Measurements from ENCODE around the gene FOXF2.

The FOXF2 gene

GRCh38 chr6:1378065-1379016 lies 11.0 kb upstream of the FOXF2 start:
- no peak for DNase-seq (ENCODE audit: low read depth in 1 of 2, low spot score in 1 of 2)

- DNase-seq (ENCODE audit: low read depth in 1 of 2, low spot score in 1 of 2) = no peak
These were observed 10.2 kb upstream of the FOXF2 start for GRCh38 chr6:1379017-1379787.

- DNase-seq (ENCODE audit: low read depth in 1 of 2, low spot score in 1 of 2) = no peak
These were observed 9.6 kb upstream of the FOXF2 start for GRCh38 chr6:1379788-1380147.

DNA sequence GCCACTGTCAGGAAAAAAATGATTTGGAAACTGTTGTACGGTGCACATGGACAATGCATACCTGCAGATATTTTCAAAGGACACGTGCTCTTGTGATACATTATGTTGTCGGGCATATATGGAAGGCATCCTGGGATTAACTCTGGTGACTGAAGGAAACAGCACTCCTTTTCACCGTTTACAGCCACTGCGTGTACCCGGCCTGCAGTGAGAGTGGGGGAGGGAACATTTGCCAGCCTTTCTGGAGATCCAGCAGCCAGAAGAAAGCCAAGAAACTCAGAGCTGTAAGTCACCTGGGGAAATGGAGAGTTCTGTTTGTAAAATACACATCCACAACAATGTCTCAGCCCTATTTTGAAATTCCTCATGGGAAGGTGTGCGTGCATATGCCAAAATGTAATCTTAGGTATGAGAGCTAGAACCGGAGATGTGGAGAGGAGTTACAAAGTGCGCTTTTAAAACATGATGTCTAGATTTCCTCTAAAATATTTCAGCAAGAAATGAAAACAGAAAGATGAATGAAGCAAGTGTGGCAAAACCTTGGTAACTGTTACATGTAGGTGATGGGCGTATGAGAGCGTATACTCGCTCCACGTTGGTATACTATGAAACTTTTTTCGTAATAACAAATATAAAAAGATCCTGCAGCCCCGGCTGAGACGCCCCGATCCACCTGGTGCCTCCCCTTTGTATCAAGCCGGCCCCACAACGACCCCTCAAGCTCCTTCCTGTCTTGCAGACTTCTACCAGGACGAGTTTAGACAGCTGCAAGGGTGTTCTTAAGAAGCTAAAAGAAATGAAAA lies 8.6 kb upstream of the FOXF2 start:
- DNase-seq (ENCODE audit: low read depth in 1 of 2, low spot score in 1 of 2) = no peak

- peak in 1 of 2 donors; percentile 42 for DNase-seq (ENCODE audit: low read depth in 1 of 2, low spot score in 1 of 2)
These were observed 7.7 kb upstream of the FOXF2 start for GRCh38 chr6:1381481-1382330.

DNA sequence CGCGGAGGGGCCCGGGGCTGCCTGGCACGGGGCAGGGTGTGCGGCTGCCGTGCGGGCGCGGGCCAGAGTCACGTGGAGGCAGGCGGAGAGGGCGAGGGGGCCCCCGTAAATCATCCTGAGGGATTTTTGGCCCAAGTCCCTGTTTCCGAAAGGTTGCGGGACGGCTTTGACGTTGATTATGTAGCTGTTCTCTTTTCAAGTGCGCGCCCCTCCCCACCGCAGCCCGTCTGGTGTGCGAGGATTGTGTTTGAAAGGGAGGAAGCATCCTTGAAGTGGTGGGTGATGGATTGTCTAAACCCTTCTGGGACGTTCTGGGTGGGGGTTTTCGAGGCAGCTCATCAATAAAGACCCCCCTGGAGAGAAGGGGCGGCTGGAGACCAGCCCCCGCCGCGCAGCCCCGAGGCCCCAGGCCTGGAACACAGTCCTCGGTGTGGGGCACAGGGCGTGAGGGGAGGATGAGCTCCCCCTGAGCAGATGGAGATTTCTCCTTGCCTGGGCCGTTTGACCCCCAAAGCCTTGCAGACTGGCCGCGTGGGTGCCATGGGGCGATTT lies 7.0 kb upstream of the FOXF2 start:
- no peak for DNase-seq (ENCODE audit: low read depth in 1 of 2, low spot score in 1 of 2)

DNA sequence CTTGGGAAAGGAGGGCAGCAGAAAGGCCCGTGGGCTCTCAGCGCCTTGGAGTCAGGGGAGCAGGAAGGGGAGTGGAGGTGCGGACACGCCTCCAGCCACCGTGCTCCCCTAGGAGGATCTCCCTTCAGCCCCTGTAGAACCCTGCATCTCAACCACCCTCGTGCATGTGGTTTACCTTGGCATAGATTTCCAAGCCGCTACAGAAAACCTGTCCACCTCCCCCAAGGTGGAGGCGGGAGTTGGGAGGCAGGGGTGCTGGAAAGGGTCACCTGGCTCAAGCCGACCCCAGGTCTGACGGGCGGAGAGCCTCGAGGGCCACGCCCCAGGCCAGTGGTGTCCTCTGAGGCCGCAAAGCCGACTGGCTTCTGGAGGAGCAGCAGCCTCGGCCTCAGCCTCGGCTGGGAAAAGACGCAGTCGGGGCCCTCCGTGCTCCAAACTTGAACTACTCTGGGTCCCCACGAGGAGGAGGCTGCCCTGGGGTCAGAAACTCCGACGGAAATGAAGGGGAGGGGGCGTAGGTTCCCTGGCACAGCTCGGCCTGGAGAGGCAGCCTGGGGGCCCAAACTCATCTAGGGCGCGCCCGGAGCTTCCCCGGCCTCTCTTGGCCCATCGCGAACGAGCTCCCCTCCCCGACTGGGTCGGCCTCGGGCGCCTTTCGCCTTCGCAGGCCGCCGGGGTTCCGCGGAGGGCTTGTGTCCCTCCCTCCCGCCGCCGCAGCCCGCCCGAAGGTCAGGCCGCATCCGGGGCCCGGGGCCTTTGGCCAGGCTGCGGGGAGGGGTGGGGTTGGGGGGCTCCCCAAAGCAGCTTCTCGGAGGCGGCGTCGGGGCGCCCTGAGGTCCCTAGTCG lies 6.3 kb upstream of the FOXF2 start:
- DNase-seq (ENCODE audit: low read depth in 1 of 2, low spot score in 1 of 2) = no peak

DNA sequence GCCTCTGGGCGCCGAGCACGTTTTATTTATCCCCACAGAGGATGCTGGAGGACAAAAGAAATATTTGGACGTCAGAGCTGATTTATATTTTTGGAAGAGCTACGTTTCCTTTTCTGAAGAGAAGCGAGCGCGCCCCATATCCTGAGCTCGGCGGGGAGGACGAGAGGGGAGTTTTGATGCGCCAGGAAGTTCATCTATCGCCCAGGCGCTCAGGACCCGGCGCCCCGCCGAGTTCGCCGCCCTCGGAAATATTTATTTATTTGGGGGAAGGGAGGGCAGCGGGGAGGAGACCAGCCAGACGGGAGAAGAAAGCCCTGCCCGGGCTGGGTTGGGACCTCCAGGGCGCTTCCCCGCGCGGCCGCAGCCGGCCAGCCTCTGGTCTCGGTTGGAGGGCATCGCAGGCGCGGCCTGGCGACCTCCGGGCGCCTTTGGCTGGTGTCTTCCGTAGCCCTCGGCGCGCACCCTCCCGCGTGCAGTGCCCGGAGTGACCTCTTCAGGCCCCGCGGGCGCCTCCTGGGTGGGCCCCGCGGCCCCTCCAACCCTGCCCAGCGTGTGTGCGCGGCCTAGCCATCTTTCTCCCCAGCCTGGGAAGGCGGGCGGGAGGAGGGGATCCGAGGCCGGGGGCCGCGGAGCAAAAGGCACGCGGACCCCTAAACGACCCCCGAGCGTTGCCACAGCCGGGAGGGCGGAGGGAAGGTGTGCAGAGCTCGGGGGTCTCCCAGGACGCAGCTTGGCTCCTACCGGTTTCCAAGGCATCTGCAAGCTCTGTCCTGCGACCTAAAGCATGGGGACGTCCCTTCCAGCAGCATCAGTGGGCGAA lies 5.4 kb upstream of the FOXF2 start:
- DNase-seq (ENCODE audit: low read depth in 1 of 2, low spot score in 1 of 2) = no peak

DNA sequence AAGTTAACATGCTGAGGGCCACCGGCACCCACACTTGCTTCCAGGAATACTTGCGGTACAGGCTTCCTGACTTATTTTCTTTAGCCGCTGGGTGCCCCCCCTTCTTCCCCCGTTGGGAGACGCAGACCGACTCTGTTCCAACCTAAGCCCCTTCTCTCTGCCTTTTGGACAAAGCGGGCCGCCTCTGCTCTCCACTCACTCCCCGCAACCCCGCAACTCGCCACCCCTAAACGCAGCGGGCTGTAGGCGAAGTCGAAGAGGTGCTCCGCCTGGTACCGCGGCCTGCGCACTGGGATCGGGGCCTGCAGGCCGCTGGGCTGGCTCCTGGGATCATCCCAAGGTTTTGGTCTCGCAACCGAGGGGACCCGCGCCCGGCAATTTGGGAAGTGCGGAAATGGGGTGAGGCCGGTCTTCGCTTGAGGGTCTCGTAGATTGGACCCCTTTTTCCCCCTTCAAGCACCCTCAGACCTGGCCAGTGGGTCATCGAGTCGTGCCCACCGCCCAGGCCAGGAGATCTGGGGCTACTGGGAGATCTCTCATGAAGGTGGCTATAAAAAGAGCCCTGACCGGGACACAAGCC lies 4.7 kb upstream of the FOXF2 start:
- no peak for DNase-seq (ENCODE audit: low read depth in 1 of 2, low spot score in 1 of 2)

GRCh38 chr6:1385129-1386037 lies 4.0 kb upstream of the FOXF2 start:
- no peak for DNase-seq (ENCODE audit: low read depth in 1 of 2, low spot score in 1 of 2)

DNA sequence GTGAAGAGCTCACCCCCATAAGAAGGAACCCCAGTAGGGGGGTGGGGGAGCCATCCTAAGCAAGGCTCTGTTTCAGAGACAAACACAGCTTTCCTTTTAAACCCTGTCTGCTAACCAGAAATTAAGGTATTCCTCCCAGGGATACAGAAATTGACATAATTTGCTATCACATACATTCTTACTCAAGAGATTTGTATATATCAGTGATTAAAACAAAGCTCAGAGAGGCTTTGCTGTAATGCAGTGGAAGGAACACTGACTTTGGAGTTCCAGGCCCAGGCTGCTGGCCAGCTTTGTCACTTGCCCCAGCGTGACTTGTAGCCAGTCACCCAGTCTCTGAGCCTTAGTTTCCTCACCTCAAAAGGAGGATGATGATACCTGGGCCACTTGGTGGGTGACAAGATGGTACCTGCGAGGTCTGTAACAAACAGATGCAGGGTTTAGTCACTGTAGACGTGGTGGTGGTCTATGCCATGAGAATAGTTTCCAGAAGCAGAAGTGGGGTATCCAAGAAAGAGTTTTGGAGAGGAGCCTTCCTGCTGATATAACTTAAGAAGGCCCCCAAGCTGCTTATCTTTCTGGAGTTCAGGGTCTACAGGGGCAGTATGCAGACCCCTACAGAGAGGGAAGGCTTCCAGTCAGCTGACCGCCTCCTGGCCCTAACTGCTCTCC lies 3.2 kb upstream of the FOXF2 start:
- DNase-seq (ENCODE audit: low read depth in 1 of 2, low spot score in 1 of 2) = no peak

DNA sequence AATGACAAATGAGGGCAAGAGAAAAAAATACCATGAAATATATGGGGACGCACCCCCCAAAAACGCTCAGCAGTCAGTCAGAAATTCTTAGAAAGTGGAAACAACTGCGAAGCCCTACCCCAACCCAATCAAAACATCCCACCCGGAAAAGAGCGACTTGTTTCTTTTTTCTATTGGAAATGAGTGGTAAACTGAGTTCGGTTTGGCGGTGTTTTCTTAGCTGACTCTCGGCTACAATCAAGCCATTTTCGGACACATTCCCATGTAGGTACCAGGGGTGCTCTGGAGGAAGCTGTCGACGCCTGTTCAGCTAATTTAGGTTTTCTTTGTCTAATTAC lies 1.9 kb upstream of the FOXF2 start:
- DNase-seq (ENCODE audit: low read depth in 1 of 2, low spot score in 1 of 2) = no peak

- no peak for DNase-seq (ENCODE audit: low read depth in 1 of 2, low spot score in 1 of 2)
These were observed 1.3 kb upstream of the FOXF2 start for GRCh38 chr6:1387876-1388629.

DNA sequence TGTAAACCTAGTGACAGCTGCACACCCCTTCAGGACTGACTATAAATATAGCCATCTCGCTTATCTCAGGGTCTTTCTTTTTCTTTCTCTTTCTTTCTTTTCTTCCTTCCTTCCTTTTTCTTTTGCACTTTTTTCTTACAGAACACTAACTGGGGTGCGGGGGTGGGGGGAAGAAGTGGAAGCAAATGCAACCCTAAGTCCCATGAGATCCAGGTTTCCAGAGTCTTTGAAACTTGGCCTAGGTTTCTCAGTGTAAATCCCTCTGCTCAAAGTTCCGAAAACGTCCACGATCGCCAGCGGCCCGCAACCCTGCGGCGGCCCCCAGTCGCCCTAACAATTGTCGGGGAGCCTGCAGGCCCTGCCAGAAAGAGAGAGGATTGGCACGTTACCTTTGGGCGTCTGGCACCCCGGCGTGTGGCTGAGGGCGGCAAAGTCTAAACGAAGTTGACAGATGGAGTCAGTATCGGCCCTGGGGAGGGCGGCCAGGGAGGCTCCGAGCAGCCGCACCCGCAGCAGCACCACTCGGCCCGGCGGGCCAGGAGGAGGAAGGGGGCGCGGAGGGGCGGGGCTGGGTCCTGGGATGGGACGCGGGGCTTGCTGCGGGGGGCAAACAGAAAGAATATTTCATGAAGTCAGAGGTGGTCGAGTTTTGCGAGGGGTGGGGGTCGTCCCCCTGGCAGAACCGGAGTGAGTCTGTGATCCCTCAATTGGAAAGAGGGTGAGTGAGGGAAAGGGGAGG lies 577 bp upstream of the FOXF2 start:
- DNase-seq (ENCODE audit: low read depth in 1 of 2, low spot score in 1 of 2) = no peak
